SKM-1 (cell line): Measurements from ENCODE around the gene CRIP3.

Source experiments
- DNase-seq: peaks from one replicate; lab custom pipeline; 2025; ENCODE audit not compliant: unreplicated experiment; lab: John Stamatoyannopoulos, UW

Gene CRIP3

DNA sequence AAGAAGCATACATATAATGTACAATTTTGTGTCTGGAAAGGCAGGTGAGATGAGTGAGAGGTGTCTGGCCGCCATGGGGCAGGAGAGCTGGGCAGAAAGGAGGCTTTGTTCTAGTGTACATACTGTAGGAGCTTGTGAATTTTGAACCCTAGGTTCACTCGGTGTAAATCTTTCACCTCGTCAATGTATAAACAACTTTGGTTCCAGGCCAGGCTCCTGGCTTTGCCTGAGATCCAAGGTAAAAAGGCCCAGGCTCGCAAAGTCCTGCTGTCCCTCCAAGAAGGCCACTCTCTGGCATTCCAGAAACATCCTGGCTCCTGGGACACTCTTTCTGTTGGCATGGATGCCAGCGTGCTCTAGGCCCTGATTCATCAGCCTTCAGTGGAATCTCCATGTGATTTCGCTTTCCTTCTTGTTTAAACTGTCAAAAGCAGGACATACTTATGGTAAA, 17.7 kb downstream of the CRIP3 start:
- DNase-seq: no peak

DNA sequence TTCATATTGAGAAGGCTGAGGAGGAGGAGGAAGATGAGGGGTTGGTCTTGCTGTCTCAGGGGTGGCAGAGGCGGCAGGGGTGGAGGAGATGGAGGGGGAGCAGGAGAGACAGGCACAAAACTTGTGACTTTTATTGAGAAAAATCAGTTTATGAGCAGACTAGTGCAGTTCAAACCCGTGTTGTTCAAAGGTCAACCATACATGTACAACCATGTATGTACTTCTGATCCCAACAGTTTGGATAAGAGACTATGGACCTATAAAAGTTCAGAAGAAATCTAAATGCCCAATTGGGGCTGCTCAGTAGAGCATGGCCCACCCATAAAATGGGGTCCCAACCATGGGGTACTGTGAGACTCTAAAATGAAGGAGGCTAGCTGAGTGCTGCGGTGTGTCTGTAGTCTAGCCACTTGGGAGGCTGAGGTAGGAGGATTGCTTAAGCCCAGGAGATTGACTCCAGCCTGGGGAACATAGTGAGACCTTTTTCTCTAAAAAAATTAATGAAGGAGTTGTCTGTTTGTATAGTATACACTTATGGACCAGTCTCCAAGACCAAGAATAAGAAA, 18.2 kb downstream of the CRIP3 start:
- no peak for DNase-seq

DNA sequence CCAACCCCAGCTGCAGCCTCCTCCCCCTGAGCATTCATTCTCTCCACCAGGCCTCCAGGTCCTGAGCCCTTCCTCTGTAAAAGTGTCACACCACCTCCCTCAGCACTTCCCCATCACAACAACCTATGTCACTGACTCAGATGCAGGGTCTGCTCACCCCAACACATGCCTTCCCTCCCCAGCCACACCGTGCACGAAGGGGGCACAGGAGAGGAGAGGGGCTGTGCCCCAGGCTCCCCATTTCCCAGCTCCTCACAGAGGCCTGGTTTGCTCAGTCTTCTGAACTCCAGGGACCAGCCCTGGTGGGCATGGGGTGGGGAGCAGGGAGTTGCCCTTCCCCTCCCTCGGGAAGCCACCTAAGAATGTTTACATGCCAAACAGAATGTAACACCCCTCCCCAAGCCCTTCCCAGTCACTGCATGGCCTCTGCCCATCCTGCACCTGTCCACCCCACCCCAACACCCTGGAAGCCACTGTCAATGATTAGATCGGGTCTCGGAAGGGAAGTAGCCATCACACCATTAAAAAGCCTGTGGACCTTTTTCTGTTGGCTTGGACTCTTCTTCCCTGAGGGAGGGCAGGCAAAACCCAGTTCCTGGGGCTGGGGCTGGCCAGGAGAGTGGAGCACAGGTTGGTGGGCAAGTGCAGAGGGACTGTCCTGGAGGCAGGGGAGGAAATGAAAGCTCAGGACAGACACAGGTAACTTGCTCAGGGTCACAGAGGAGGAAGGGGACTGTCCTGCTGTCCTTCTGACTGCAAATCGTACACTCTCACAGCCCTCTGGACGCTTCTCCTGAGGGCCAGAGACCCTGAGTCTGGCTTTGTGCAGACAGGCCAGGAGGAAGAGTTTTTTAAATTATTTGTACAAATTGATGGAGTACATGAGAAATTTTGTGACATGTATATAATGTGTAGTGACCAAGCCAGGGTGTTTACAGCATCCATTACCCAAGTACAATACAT, 20.6 kb downstream of the CRIP3 start:
- no peak for DNase-seq

- DNase-seq: no peak
These were observed 21.5 kb downstream of the CRIP3 start for GRCh38 chr6:43286980-43287716.

DNA sequence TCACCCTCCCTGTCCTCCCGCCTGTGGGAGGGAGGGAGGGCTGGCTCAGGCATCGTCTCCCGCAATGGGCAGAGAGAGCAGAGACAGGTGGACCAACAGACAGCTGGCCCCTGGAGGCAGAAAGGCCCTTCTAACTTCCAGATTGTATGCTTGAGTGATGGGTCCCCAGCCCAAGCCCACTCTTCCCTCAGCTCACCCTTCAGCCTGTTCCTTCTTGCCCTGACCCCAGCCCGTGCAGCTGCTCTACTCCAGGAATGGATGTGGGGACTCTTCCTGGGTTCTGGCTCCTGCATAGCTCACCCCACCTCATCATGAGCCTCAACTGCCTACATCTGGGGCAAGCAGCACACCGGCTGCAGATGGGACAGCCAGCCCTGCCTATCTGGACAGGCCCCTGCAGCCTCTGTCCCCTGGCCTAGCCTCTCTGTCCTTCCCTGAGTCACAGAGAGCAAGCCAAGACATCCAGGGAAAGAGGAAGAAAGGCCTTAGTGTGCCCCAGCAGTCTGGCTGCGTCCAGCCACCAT, 22.1 kb downstream of the CRIP3 start:
- no peak for DNase-seq

DNA sequence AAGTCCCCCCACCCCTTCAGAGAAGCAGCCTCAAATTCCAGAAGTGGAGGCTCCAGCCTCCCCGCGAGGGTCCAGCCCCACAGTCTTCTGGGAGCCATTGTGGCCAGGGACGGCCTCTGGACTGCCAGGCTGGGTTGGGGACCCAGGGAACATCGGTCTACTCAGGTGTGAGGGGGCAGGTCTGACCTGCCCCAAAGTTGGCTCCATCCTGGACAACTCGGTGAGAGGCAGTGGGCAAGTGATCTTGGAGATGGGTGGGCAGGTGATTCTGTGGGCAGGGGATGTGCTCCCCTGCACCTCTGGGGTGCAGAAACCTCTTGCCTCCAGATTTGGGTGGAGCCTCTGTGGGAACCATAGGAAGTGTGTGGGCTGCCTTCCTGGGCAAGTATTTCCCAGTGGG, 22.8 kb downstream of the CRIP3 start:
- DNase-seq: no peak

DNA sequence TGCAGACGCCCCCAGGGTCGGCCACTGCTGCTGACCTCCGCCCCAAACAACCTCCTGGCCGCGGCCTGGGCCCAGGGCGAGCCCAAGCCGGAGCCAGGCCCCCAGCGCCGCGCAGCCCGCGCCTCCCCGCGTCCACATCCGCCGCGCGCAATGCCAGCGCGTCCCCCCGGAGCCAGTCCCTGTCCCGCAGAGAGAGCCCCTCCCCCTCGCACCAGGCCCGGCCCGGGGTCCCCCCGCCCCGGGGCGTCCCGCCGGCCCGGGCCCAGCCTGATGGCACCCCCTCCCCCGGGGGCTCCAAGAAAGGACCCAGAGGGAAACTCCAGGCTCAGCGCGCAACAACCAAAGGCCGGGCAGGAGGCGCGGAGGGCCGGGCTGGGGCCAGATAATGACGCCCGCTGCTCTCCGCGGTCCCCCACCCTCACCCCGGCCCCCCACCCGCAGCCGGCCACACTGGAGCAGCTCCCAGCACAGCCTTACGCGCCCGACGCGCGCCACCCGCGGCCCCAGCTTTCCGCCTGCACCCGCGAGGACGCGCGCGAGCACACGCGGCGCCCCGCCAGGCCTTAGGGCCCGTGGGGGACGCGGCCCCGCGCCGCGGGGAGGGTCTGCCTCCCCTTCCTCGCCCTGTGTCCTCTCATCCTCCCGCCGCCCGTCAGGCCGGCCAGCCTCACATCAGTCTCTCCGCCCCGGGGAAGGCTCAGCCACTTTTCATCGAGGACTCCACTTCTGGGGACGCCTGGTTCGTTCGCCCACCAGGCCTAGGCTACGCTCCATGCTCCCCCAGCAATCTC, 23.4 kb downstream of the CRIP3 start:
- DNase-seq: no peak

- DNase-seq: no peak
These were observed 24.7 kb downstream of the CRIP3 start for GRCh38 chr6:43283905-43284304.

GRCh38 chr6:43283514-43283901, 25.1 kb downstream of the CRIP3 start:
- DNase-seq: no peak

- peak; percentile 22 for DNase-seq
These were observed 25.8 kb downstream of the CRIP3 start for GRCh38 chr6:43282636-43283513.

- DNase-seq: no peak
These were observed 26.6 kb downstream of the CRIP3 start for GRCh38 chr6:43282060-43282459.

DNA sequence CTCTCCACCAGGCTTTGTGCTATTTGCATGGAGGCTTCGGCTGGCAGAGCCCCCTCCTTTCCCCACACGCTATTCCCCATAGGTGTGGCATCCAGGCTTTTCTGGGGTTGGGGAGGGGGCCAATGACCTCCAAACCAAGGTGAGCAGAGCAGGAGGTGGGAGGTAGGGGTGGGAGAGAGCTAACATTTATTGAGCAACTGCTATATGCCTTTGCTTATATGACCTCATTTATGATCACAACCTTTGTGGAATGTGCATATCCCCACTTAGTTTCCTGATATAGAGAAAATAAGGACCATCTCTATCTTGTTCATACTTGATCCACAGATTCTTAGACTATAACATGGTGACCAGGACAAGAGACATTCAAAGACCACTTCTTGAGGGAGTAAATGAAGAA, 28.4 kb downstream of the CRIP3 start:
- no peak for DNase-seq

DNA sequence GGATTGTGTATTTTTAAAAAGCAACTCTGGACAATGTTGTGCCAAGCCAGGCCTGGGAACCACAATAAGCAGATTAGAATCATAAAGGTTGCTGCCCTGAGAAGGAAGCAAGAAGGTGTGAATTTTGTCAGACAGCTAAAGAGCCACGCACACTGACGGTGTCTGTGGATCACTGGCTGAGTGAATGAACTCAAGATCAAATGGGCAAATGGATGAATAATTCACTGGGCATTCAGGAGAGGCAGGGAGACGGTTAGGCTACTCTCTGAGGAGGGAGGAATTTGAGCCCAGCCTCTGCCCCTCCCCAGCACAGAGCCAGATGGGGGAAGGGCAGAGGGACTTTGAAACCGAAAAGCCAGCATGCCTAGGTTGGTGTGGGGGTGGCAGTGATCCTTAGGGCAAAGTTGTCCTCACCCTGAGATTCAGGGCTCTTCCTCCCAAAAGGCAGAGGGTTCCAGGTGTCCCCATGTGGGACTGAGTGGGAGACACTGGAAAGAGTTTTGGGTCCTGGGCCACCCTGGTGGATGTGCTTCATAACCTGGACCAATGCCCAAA, 30.0 kb downstream of the CRIP3 start:
- no peak for DNase-seq

- no peak for DNase-seq
These were observed 30.7 kb downstream of the CRIP3 start for GRCh38 chr6:43277643-43278523.

DNA sequence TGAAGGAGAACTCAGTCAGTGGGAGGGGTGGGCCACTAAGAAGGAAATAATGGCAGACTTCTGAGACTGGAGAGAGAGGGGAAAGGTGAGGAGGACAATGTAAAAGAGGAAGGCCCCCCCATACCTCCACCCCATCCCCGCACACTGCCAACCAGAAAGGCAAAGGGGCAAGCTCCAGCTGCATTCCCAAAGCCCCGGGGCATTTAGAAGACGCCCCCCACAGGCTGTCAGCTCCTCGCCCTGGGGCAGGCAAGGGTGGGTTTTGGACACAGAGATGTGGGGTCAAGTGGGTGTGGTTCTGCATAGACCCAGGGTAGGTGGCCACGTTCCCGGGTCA, 31.4 kb downstream of the CRIP3 start:
- no peak for DNase-seq

DNA sequence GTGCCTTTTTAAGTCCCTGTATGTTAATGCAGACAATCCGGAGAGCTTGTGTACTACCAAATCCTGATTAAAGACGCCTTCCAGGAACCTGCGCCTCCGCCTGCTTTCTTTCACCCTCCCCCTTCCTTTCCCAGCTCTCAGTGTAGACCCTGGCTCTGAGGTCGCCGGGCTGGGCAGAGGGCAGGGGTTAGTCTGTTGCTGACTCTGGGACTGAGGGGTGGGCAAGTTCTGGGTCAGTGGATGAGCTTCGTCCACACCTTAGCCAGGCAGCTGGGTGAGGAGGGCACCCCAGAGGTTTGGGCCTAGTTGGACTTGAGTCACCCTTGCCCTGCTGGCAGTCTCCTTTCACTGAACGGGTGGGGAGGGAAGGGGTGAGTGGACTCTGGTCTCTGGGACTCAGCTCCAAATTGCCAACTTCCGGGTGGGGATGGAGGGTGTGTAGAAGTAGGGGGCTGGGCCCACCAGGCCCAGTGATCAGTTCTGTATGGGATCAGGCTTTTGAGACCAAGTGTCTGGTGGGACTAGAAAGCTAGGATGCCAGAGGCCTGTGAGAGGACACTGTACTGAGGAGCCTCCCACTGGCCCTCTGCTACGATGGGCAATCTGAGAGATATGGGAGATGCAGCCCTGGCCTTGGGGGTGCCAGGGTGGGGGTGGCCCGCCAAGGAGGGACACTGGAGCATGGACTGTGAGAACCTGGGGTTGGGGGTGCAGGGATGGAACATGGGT, 31.9 kb downstream of the CRIP3 start:
- DNase-seq: no peak

GRCh38 chr6:43275801-43276576, 32.6 kb downstream of the CRIP3 start:
- DNase-seq: no peak
